HG03457 (cell line): Measurements from ENCODE around the gene AFF3.
"Not testable (repeated sequence)": the region's sequence is repeated elsewhere in the genome, so short reads cannot be mapped to it uniquely, and the experiment has no call there.

Experiments used
- ATAC-seq: cut with Tn5 transposase; IDR thresholded peaks from one replicate; pipeline ENCODE4 v1.9.1; 2021; ENCODE audit warnings: moderate number of reproducible peaks; ENCODE audit not compliant: unreplicated experiment

AFF3 gene, protein sequence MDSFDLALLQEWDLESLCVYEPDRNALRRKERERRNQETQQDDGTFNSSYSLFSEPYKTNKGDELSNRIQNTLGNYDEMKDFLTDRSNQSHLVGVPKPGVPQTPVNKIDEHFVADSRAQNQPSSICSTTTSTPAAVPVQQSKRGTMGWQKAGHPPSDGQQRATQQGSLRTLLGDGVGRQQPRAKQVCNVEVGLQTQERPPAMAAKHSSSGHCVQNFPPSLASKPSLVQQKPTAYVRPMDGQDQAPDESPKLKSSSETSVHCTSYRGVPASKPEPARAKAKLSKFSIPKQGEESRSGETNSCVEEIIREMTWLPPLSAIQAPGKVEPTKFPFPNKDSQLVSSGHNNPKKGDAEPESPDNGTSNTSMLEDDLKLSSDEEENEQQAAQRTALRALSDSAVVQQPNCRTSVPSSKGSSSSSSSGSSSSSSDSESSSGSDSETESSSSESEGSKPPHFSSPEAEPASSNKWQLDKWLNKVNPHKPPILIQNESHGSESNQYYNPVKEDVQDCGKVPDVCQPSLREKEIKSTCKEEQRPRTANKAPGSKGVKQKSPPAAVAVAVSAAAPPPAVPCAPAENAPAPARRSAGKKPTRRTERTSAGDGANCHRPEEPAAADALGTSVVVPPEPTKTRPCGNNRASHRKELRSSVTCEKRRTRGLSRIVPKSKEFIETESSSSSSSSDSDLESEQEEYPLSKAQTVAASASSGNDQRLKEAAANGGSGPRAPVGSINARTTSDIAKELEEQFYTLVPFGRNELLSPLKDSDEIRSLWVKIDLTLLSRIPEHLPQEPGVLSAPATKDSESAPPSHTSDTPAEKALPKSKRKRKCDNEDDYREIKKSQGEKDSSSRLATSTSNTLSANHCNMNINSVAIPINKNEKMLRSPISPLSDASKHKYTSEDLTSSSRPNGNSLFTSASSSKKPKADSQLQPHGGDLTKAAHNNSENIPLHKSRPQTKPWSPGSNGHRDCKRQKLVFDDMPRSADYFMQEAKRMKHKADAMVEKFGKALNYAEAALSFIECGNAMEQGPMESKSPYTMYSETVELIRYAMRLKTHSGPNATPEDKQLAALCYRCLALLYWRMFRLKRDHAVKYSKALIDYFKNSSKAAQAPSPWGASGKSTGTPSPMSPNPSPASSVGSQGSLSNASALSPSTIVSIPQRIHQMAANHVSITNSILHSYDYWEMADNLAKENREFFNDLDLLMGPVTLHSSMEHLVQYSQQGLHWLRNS (N-terminal part only)

DNA sequence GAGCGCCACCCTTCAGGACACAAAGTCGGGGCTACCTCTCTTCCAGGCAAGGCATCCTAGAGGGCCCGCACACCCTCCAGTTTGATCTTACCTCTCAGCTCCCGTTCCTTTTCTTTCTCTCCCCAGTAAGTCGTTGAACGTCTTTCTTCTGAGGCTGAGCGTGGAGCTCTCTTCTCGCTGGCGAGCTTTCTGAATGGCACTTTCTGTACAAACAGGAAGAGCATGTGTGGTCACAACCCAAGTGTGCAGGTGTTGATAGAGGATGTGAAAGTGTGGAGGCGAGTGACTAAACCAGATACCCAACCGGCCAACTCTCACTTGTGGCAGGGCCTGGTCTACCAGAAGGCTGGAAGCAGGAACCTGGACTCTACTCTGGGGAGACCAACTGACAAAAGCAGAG, at the start of gene AFF3:
AFF3 (minus strand) TSS at position 198 of the 400 bp plus-strand sequence. CDS start 38,136 bp downstream, outside the sequence.
- ATAC-seq, result peak; percentile 93

DNA sequence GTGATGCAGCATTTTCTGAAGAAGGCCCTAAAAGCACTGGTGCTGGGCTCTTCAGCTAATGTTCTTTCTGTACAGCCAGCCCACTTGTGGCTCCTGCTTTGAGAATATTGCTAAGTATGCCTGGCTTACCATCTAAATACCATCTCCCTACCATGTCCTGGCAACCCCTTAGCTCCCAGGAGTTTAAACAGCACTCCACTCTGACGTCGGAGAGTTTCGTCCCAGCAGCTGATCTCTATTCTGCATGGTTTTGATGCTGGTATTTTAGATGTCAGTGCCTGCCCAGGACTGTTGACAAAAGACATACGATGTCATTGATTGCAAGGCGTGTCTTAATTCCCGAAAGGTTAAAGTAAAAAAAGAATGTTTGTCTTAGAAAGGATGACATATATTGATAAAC, 47.0 kb upstream of the AFF3 start:
- no peak for ATAC-seq

DNA sequence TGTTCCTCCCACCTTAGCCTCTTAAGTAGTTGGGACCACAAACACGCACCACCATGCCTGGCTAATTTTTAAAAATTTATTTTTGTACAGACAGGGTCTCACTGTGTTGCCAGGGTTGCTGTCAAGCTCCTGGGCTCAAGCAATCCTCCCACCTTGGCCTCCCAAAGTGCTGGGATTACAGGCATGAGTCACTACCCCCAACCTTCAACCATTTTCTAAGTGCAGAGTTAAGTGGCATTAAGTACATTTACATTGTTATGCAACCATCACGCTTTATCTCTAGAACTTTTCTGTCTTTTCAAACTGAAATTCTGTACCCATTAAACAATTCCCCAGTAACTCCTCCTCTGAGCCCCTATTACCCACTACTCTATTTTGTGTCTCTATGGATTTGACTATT, 45.9 kb upstream of the AFF3 start:
- ATAC-seq, result no peak

DNA sequence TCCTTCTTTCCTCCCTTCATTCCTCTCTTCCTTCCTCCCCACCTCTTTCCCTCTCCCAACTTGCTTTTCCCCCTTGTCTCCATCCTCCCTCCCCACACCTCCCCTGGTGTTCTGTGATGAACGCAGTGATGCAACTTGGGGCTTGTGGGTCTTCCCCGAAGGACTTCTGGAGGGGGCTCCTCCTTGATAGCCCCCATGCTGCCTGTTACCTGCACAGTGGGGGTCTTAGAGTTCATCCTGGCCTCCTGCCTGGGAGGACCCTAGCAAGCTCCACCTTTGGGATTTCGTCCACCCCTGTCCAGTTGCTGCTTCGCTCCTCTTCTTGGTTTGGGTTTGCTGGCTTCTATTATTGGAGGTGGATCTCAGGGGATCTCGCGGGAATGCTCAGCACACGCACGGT, 43.7 kb upstream of the AFF3 start:
- ATAC-seq, result no peak

DNA sequence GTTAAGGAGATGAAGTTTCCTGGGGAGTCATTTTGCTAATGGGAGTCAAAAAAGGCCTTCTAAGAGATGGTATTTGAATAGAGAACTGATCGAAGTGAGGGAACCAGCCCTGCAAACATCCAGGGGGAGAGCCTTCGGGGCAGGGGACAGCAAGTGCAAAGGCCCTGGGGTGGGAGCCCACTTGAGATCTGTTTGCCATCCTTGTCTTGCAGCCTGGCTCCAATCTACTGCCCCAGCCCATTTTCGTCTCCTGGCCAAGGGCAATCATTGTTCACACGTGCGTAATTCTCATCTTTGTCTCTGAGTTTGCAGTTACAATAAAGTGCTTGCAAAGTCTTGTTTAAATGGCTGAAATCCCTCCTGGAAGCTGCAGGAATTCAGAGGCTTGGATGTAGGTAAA, 43.1 kb upstream of the AFF3 start:
- no peak for ATAC-seq

DNA sequence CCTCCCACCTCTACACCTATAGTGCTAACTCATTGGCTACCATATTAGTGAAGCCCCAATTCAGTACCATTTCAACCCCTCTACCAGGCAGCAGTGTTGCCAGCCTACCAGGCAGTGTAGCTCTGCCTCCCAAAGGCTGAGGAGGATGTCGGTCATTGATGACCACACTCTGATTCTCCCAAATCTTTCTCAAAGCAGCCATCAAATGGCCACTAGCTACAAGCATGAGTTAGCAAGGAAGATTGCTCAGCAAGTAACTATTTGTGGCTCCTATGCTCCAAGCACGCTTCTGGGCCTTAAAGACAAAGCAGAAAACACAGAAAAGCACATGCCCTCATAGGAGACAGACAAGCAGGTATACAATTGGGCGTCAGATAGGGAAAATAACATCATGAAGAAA, 42.7 kb upstream of the AFF3 start:
- no peak for ATAC-seq

DNA sequence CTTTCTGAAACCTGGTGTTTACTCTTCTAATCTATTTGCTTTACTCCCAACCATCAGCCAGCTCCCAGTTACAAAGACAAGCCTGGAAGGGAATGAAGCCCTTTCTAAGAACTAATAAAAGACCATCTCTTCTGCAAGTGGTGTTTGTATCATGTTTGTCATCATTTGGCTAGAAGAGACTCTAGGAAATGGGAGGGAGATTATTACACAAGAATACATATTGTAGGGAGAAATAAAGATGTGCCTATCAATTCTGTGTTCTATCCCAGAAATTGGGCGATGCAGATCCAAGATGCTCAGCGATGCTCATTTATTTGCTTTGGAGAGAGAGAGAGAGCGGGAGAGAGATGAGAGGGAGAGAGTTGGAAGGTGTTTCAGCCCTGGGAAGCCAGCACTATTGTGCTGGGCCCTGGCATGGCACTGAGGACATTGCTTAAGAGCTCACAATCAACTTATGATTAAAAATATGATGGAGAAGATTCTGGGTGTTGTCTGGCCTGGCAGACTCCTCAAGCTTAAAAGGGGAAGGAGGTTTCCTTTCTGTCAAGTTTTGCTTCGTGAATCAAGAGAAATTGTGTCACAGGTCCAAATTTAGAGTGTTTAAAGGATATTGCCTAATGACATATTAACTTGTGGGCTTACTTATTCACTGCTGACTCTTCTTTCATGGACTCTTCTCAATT, 41.8 kb upstream of the AFF3 start:
- ATAC-seq, result no peak

DNA sequence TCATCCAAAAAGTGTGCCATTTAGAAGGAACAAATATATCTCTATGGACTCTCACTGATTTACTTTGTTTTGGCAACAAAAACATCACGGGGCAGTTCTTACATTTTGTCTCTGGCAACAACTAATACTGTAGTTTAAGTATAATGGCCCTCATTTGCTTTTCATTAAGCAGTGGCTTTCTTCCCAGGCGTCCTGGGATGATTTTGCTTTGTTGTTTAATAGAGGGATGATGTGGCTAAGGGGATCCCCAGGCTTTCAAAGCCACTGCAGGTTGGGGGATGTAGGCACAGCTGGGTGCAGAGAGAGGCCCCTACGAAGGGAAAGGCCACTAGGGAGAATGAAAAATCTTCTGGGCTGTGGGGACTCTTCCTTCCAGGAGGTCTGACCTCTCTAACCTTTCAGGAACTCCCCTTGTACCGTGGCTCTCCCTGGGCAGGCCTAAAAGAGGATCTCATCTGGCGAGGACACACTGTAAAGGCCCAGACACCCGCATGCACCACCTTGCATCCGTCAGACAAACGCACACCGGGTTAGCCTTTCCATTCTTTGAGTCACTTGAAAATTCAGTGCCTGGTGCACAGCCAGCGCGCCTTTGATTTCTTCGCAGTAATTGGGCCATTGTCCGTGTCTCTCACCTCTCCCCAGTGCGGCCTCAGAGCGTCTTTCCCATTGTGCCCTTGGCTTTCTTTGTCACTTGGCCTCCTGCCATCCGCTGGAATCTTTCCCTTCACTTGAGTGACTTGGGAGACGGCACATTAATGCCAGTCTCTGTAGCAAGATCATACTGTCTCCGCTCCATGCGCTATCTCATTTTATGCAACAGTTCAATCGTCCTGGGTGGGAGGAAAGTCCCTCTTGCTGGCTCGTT, 40.3 kb upstream of the AFF3 start:
- no peak for ATAC-seq

DNA sequence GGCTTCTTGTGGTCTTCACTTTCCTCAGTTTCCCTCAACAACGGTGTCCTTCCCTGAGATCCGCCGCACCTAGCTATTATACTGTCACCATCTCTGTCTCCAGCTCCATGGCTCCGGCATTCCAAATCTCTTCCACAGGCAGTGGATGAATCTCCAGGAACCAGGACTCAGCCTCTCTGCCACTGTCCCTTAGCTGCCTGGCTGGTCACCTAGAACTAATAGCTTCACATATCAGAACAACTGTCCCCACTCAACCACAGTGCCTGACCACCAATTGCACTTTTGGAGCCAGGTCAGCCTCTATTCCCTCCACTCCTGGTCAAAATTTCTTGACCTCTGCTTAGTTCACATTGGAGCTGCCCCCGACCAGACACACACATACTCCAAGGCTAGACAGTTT, 38.1 kb upstream of the AFF3 start:
- no peak for ATAC-seq

DNA sequence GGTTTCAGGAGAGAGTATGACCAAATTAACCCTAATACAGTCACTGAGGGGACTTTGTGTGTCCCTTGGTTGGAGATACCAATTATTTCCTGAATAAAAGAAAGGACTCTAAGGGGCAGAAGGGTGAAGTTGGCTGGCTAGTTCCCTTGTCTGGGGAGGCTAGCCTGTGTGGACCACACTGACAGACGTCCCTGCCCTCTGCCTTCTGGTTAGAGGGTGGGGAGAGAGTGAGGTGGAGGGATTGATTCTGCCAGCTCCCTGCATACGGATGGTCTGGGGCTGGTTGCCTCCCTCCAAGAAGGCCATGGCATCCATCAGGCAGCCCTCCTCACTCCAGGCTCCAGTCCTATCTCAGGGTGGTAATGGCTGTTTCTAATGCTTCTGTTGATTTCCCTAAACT, 37.4 kb upstream of the AFF3 start:
- no peak for ATAC-seq

DNA sequence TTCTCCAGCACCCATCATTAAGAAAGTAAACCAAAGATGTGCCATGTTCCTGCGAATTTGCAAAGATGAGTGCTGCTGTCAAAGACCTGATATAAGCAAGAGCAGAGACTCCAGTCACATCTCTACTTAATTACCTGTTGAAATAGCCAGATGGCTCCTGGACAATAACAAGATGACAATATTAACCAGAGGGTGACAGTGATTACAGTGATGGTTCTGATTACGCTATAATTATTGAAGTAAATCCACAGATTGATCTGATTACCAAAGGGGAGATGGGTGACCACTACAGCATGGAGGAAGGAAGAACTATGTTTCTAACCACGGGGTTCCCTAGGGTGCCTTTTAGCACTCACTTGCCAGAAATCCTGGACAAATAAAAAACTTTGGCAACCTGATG, 36.5 kb upstream of the AFF3 start:
- no peak for ATAC-seq

DNA sequence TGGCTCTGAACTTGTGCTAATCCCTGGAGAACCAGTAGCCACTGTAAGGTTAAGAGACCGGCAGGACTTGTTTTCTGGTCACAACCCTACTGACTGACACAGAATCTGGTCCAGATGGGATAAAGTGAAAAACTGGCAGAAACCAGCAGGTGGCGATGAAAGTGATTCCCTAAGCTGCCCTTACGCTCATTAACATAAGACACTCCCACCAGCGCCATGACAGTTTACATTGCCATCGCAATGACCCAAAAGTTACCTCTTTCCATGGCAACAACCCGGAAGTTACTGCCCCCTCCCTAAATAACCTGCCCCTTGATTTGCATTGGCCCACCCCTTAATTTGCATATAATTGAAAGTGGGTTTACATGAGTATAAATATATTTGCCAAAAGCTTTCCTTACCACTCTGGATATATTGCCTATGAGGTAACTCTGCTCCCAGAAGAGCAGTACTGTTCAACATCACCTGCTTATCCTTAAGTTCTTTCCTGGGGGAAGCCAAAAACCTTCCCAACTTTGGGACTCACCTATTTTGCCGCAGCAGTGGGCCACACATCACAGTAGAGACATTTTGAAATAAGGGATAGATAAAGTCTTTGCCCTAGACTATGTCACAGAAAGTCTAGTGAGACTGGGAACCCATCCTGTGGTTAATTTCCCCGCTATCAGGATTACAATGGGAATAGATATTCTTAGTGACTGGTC, 35.8 kb upstream of the AFF3 start:
- ATAC-seq, result no peak

DNA sequence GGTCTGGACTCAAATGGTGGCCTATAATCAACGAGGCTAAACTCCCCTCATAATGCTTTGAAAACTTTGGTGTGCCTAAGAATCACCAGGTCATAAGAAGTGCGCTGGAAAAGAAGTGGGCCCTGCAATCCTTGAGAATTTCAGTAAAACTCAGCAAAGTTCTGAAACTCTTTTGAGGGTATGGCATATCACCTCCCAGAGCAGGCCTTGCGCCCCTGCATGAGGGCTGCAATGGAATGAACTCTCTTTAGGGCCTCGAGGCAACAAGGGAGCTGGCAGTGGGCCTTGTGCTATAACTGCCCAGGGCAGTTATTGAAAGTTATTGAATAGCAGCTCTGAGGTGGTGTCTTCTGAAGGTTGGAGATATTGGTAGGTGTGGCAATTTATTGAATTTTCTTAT, 34.5 kb upstream of the AFF3 start:
- ATAC-seq, result no peak

DNA sequence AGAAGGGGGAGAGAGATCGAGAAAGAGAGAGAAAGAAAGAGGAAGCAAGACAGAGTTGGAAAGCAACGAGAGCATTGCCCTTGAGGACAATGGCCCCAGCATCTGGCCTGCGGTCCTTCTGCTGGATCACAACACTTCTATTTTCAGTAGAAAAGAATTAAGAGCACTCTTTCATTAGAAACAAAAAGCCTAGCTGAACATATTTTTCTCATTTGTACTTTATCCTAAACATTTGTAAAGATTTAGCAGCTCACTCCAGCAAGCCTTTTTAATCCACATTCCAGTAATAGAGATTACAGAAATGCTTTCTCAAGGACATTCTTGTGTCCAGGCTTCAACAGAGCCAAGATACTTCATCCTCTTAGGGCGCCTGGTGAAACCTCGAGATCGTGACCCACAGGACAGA, 31.6 kb upstream of the AFF3 start:
- no peak for ATAC-seq

DNA sequence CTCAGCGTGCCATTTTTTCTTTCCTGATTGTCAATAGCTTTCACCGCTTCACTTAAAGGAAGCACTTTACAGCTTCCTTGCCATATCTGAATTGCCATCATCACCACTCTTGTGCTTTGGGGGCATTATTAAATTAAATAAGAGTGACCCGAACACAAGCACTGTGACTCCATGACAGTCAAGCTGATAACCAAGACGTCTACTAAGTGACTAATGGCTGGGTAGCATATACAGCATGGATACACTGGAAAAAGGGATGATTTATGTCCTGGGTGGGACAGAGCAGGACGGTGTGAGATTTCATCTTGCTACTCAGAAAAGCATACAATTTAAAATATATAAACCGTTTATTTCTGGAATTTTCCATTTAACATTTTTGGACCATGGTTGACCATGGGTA, 24.3 kb upstream of the AFF3 start:
- no peak for ATAC-seq

DNA sequence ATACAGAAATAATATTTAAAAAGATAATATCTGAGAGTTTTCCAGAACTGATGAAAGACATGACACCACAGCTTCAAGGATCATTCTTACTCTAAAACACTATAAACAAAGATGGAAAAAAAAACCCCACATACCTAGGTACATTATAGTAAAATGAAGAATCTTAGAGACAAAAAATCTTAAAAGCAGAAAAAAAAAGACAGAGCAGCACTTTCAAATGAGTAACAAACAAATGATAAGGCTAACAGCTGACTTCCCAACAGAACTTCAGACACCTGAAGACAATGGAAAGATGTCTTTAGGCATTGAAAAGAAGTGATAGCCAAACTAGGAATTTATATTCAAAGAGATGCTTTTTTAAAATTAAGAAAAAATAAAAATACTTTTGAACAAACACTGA, 21.2 kb upstream of the AFF3 start:
- ATAC-seq, result no peak

DNA sequence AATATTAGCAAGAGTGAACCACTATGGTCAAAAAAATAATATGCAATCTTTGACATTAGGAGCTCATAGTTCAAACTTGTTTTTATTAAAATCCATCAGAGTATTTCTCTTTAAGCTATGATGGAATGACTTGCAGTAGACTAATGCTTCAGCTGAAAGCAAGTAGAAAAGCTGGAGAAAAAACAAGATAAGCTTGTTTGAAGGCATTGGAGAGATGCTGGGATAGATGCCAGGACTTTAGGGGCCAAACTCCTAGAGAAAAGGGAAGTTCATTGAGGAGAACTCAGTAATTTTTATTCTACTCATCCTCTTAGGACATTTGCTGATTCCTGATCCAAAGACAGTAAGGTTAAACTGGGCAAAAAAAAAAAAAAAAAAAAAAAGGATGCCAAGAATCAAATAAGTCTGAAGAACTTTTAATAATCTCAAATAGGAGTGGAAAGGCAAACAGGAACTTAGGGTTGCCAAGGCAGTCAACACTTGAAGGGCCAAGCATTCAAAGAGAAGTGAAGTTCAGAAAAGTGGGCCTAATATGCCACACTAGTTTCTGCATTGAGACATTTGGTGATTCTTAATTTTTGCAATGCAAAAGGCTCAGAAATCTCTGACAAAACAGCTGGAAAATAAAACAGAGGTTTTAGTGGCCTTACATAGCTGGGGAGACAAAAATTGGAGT, 19.7 kb upstream of the AFF3 start:
- ATAC-seq, result no peak

DNA sequence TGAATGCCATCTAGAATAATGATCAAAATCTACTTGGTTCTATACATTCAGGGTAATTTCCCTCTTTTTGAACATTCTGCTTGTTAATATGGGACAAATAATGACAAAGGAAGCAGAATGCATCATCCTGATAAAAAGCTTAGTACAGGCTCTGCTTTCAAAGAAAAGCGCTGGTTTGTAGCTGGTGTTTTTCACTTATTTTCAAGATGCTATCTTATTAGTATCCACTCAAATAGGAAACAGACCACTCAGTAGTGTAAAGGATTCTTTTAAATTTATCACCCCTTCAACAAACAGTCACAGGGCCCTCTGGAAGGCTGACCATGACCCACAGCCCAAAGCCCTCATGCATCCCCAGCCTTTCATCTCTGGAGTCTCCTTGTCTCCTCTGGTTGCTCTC, 18.0 kb upstream of the AFF3 start:
- no peak for ATAC-seq

DNA sequence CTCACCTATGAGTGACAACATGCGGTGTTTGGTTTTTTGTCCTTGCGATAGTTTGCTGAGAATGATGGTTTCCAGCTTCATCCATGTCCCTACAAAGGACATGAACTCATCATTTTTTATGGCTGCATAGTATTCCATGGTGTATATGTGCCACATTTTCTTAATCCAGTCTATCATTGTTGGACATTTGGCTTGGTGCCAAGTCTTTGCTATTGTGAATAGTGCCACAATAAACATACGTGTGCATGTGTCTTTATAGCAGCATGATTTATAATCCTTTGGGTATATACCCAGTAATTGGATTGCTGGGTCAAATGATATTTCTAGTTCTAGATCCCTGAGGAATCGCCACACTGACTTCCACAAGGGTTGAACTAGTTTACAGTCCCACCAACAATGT, 9.4 kb upstream of the AFF3 start:
- not testable (repeated sequence) for ATAC-seq
